DND-41 (cell line): ENCODE measurements around the gene NUDT1.

Experiments used
- EZH2 ChIP-seq: IDR thresholded peaks from 3 replicates; pipeline ENCODE4 v1.6.1; 2012; ENCODE audit warnings: borderline replicate concordance, low read depth, mild to moderate bottlenecking, moderate library complexity, low read length, inconsistent platforms; ENCODE audit not compliant: severe bottlenecking
- TF ChIP-seq, protein P1 (sequence below): IDR thresholded peaks from 2 replicates; pipeline ENCODE4 v1.5.1; 2012; ENCODE audit warnings: borderline replicate concordance, low read length, moderate library complexity, mild to moderate bottlenecking; ENCODE audit not compliant: poor library complexity, severe bottlenecking; ENCODE audit errors: extremely low read depth

DNA sequence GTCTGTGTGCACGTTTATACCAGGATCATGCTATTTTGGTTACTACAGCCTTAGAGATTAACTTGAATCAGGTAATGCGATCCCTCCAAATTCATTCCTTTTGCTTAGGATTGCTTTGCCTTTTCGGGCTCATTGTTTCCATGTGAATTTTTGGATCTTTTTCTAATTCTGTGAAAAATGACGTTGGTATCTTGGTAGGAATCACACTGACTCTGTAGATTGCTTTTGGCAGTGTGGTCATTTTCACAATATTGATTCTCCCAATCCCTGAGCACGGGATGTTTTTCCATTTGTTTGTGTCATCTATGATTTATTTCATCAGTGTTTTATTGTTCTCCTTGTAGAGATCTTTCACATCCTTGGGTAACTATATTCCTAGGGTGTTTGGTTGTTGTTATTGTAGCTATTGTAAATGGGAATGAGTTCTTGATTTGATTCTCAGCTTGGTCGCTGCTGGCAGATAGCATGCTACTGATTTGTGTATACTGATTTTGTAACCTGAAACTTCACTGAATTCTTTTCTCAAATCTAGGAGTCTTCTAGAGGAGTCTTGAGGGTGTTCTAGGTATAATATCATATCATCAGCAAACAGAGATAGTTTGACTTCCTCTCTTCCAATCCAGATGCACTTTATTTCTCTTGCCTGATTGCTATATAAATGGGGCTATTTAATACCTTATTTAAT lies 54.1 kb downstream of the NUDT1 start:
- TF ChIP-seq, protein P1, sequence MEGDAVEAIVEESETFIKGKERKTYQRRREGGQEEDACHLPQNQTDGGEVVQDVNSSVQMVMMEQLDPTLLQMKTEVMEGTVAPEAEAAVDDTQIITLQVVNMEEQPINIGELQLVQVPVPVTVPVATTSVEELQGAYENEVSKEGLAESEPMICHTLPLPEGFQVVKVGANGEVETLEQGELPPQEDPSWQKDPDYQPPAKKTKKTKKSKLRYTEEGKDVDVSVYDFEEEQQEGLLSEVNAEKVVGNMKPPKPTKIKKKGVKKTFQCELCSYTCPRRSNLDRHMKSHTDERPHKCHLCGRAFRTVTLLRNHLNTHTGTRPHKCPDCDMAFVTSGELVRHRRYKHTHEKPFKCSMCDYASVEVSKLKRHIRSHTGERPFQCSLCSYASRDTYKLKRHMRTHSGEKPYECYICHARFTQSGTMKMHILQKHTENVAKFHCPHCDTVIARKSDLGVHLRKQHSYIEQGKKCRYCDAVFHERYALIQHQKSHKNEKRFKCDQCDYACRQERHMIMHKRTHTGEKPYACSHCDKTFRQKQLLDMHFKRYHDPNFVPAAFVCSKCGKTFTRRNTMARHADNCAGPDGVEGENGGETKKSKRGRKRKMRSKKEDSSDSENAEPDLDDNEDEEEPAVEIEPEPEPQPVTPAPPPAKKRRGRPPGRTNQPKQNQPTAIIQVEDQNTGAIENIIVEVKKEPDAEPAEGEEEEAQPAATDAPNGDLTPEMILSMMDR = no peak
- no peak for TF ChIP-seq EZH2
